Activated naive CD4-positive, alpha-beta T cell treated with anti-CD3 and anti-CD28 coated beads for 36 hours (primary cell): ENCODE data around the gene SORCS3. TPM values are rescaled to one million over a fixed set of nuclear protein-coding genes. Genes with fewer than 3 reads are reported as not detected.
"Not testable (repeated sequence)": the region's sequence is repeated elsewhere in the genome, so short reads cannot be mapped to it uniquely, and the experiment has no call there.

ENCODE experiments used
- CTCF ChIA-PET: fragments of 350-600 bp; sonication (Branson Sonifier 250); formaldehyde crosslinking; loops from one replicate; lab custom pipeline; 2021; ENCODE audit warnings: antibody characterized with exemption; lab: Charles Lee
- DNase-seq: peaks from one replicate; pipeline ENCODE4 v3.0.0-alpha.2; 2020
- H3K27ac Mint-ChIP-seq: one replicate; pipeline ENCODE4 v1.8.0; 2021; ENCODE audit warnings: mild to moderate bottlenecking, mixed read lengths
- H3K27me3 Mint-ChIP-seq: one replicate; pipeline ENCODE4 v1.8.0; 2021; ENCODE audit warnings: low read depth, mixed read lengths
- H3K36me3 Mint-ChIP-seq: one replicate; pipeline ENCODE4 v1.8.0; 2021; ENCODE audit warnings: low read depth, mixed read lengths
- H3K4me1 Mint-ChIP-seq: one replicate; pipeline ENCODE4 v1.8.0; 2021; ENCODE audit warnings: low read depth, mixed read lengths
- H3K4me3 Mint-ChIP-seq: one replicate; pipeline ENCODE4 v1.8.0; 2021; ENCODE audit warnings: mild to moderate bottlenecking, moderate library complexity, mixed read lengths
- H3K9me3 Mint-ChIP-seq: one replicate; pipeline ENCODE4 v1.8.0; 2021; ENCODE audit warnings: mixed read lengths
- intact Hi-C: fragments of 100-400 bp; cut with micrococcal nuclease; formaldehyde crosslinking; loops from one replicate; pipeline ENCODE4 v1.15.1; 2023
- total RNA-seq, 2 experiments: library from RNA; stranded (reverse); gene quantifications; one replicate each; pipeline ENCODE4 v1.2.3, GENCODE V29; 2021

SORCS3 gene
- total RNA-seq, 2 experiments from 2014 or later = not detected

GRCh38 chr10:104707602-104708459 lies 66.7 kb downstream of the SORCS3 start:
- H3K27ac Mint-ChIP-seq = no peak overlapping the region
- H3K9me3 Mint-ChIP-seq = no peaks in the 10 kb centered on the region
- H3K4me3 Mint-ChIP-seq = no peak overlapping the region
- CTCF ChIA-PET = no interaction called here
- DNase-seq = no peak
- peaks cover 9% of the 10 kb centered on the region for H3K27me3 Mint-ChIP-seq
- intact Hi-C loops = no loop called here
- no peaks in the 10 kb centered on the region for H3K36me3 Mint-ChIP-seq
- H3K4me1 Mint-ChIP-seq = no peaks in the 10 kb centered on the region

- peaks cover 17% of the 10 kb centered on the region for H3K27me3 Mint-ChIP-seq
- H3K9me3 Mint-ChIP-seq = no peaks in the 10 kb centered on the region
- intact Hi-C loops = no loop called here
- H3K36me3 Mint-ChIP-seq = no peaks in the 10 kb centered on the region
- no peaks in the 10 kb centered on the region for H3K4me1 Mint-ChIP-seq
- no peak for DNase-seq
- no peak overlapping the region for H3K27ac Mint-ChIP-seq
- CTCF ChIA-PET = interaction anchor here (0.9 kb wide), 1 partner anchor 38 kb away, joined by 3 read pairs; no protein-coding TSS in a partner anchor
- H3K4me3 Mint-ChIP-seq = no peak overlapping the region
These were observed 70.2 kb downstream of the SORCS3 start for GRCh38 chr10:104711302-104711721.

- H3K4me1 Mint-ChIP-seq, H3K27me3 Mint-ChIP-seq, DNase-seq, CTCF ChIA-PET, H3K4me3 Mint-ChIP-seq, intact Hi-C loops, H3K9me3 Mint-ChIP-seq, H3K36me3 Mint-ChIP-seq, H3K27ac Mint-ChIP-seq: not testable (repeated sequence)
These were observed 89.5 kb downstream of the SORCS3 start for GRCh38 chr10:104730593-104730992.

GRCh38 chr10:104731192-104731591 lies 90.1 kb downstream of the SORCS3 start:
- no peak overlapping the region for H3K4me3 Mint-ChIP-seq
- DNase-seq = no peak
- no peaks in the 10 kb centered on the region for H3K36me3 Mint-ChIP-seq
- intact Hi-C loops = no loop called here
- no peaks in the 10 kb centered on the region for H3K9me3 Mint-ChIP-seq
- H3K4me1 Mint-ChIP-seq = no peaks in the 10 kb centered on the region
- H3K27ac Mint-ChIP-seq = no peak overlapping the region
- CTCF ChIA-PET = no interaction called here
- H3K27me3 Mint-ChIP-seq = peaks cover 3% of the 10 kb centered on the region

- no peak for DNase-seq
- Mint-ChIP-seq H3K4me1 (no peaks in the 10 kb centered on the region), H3K27ac (no peak overlapping the region), H3K27me3 (peaks cover 3% of the 10 kb centered on the region), H3K9me3 (no peaks in the 10 kb centered on the region), H3K36me3 (no peaks in the 10 kb centered on the region), H3K4me3 (no peak overlapping the region)
- CTCF ChIA-PET = no interaction called here
- intact Hi-C loops = no loop called here
These were observed 91.1 kb downstream of the SORCS3 start for GRCh38 chr10:104732222-104732621.

GRCh38 chr10:104734433-104734832 lies 93.3 kb downstream of the SORCS3 start:
- no peak overlapping the region for H3K27ac Mint-ChIP-seq
- CTCF ChIA-PET = no interaction called here
- H3K27me3 Mint-ChIP-seq = peaks cover 6% of the 10 kb centered on the region
- no peaks in the 10 kb centered on the region for H3K4me1 Mint-ChIP-seq
- intact Hi-C loops = no loop called here
- H3K36me3 Mint-ChIP-seq = no peaks in the 10 kb centered on the region
- no peak for DNase-seq
- no peak overlapping the region for H3K4me3 Mint-ChIP-seq
- no peaks in the 10 kb centered on the region for H3K9me3 Mint-ChIP-seq

GRCh38 chr10:104735036-104735756 lies 94.1 kb downstream of the SORCS3 start:
- no peak overlapping the region for H3K4me3 Mint-ChIP-seq
- H3K27me3 Mint-ChIP-seq = peaks cover 6% of the 10 kb centered on the region
- no peaks in the 10 kb centered on the region for H3K36me3 Mint-ChIP-seq
- H3K4me1 Mint-ChIP-seq = no peaks in the 10 kb centered on the region
- CTCF ChIA-PET = no interaction called here
- H3K9me3 Mint-ChIP-seq = no peaks in the 10 kb centered on the region
- no peak overlapping the region for H3K27ac Mint-ChIP-seq
- DNase-seq = no peak
- intact Hi-C loops = no loop called here

GRCh38 chr10:104735757-104736391 lies 94.8 kb downstream of the SORCS3 start:
- CTCF ChIA-PET = no interaction called here
- H3K9me3 Mint-ChIP-seq = no peaks in the 10 kb centered on the region
- DNase-seq = no peak
- peaks cover 6% of the 10 kb centered on the region for H3K27me3 Mint-ChIP-seq
- no peaks in the 10 kb centered on the region for H3K4me1 Mint-ChIP-seq
- no peak overlapping the region for H3K27ac Mint-ChIP-seq
- H3K36me3 Mint-ChIP-seq = no peaks in the 10 kb centered on the region
- H3K4me3 Mint-ChIP-seq = no peak overlapping the region
- intact Hi-C loops = no loop called here

GRCh38 chr10:104741127-104741526 lies 100.0 kb downstream of the SORCS3 start:
- no peaks in the 10 kb centered on the region for H3K9me3 Mint-ChIP-seq
- CTCF ChIA-PET = interaction anchor here (0.8 kb wide), 1 partner anchor 556 kb away, joined by 4 read pairs; no protein-coding TSS in a partner anchor
- no peaks in the 10 kb centered on the region for H3K4me1 Mint-ChIP-seq
- H3K27ac Mint-ChIP-seq = no peak overlapping the region
- peaks cover 10% of the 10 kb centered on the region for H3K27me3 Mint-ChIP-seq
- H3K36me3 Mint-ChIP-seq = no peaks in the 10 kb centered on the region
- DNase-seq = no peak
- no peak overlapping the region for H3K4me3 Mint-ChIP-seq
- intact Hi-C loops = no loop called here

GRCh38 chr10:104744052-104744451 lies 103.0 kb downstream of the SORCS3 start:
- no peaks in the 10 kb centered on the region for H3K9me3 Mint-ChIP-seq
- no peak overlapping the region for H3K4me3 Mint-ChIP-seq
- CTCF ChIA-PET = no interaction called here
- no peaks in the 10 kb centered on the region for H3K4me1 Mint-ChIP-seq
- H3K36me3 Mint-ChIP-seq = no peaks in the 10 kb centered on the region
- no peak overlapping the region for H3K27ac Mint-ChIP-seq
- no peak for DNase-seq
- intact Hi-C loops = no loop called here
- H3K27me3 Mint-ChIP-seq = peaks cover 9% of the 10 kb centered on the region

- peaks cover 5% of the 10 kb centered on the region for H3K27me3 Mint-ChIP-seq
- H3K36me3 Mint-ChIP-seq = no peaks in the 10 kb centered on the region
- CTCF ChIA-PET = no interaction called here
- no peaks in the 10 kb centered on the region for H3K9me3 Mint-ChIP-seq
- no peaks in the 10 kb centered on the region for H3K4me1 Mint-ChIP-seq
- H3K27ac Mint-ChIP-seq = no peak overlapping the region
- DNase-seq = no peak
- H3K4me3 Mint-ChIP-seq = no peak overlapping the region
- intact Hi-C loops = no loop called here
These were observed 109.2 kb downstream of the SORCS3 start for GRCh38 chr10:104750291-104750690.

- H3K27ac Mint-ChIP-seq = no peak overlapping the region
- CTCF ChIA-PET = no interaction called here
- intact Hi-C loops = loop anchor here (10.0 kb wide), 1 partner anchor 162 kb away; no protein-coding TSS in a partner anchor
- H3K27me3 Mint-ChIP-seq = peaks cover 2% of the 10 kb centered on the region
- no peaks in the 10 kb centered on the region for H3K4me1 Mint-ChIP-seq
- H3K36me3 Mint-ChIP-seq = no peaks in the 10 kb centered on the region
- no peak for DNase-seq
- H3K4me3 Mint-ChIP-seq = no peak overlapping the region
- no peaks in the 10 kb centered on the region for H3K9me3 Mint-ChIP-seq
These were observed 121.7 kb downstream of the SORCS3 start for GRCh38 chr10:104762793-104763192.
